ENCODE results near the gene TMED6. TPM values are rescaled to one million over a fixed set of nuclear protein-coding genes. Genes with fewer than 3 reads are reported as not detected.
A peak's percentile ranks its signal among the peaks of the same experiment; 100 is the strongest.
"Not testable (repeated sequence)": the region's sequence is repeated elsewhere in the genome, so short reads cannot be mapped to it uniquely, and the experiment has no call there.

The TMED6 gene
- total and polyA plus RNA-seq, 8 donors, result 1.8 to 60.1 (median 18.7) TPM; not detected in 1

- Histone ChIP-seq H3K27me3 (no peaks in the 10 kb centered on the region), H3K36me3 (peaks cover 27 to 65% (median 57%) of the 10 kb centered on the region in 4 donors), H3K4me3 (no peak overlapping the region), H3K9me3 (no peaks in the 10 kb centered on the region), H3K4me1 (no peaks in the 10 kb centered on the region), H3K27ac (no peak overlapping the region)
- WGBS, 5 donors, result 83 to 95% (median 94%) methylated on average over 4 of the region's 4 CpGs
- intact Hi-C loops (cut with DNase I; ENCODE audit: low total_unique reads), result no loop called here
- TF ChIP-seq CTCF (IDR thresholded peaks at IDR 0.05), result no peak
- no peak for TF ChIP-seq EP300 (IDR thresholded peaks at IDR 0.05)
- TF ChIP-seq POLR2A (IDR thresholded peaks at IDR 0.05), result no peak
- no peak for TF ChIP-seq POLR2AphosphoS5 (IDR thresholded peaks at IDR 0.05)
- DNase-seq, result no peak
Measured at GRCh38 chr16:69301861-69302260, 49.7 kb downstream of the TMED6 start.

GRCh38 chr16:69301187-69301586, 50.4 kb downstream of the TMED6 start:
- 69 to 94% (median 73%) methylated on average over 1 of the region's 1 CpG for WGBS, 5 donors
- Histone ChIP-seq H3K27ac (no peak overlapping the region), H3K4me1 (no peaks in the 10 kb centered on the region), H3K27me3 (no peaks in the 10 kb centered on the region), H3K36me3 (peaks cover 27 to 70% (median 59%) of the 10 kb centered on the region in 4 donors), H3K9me3 (no peaks in the 10 kb centered on the region), H3K4me3 (no peak overlapping the region)
- intact Hi-C loops (cut with DNase I; ENCODE audit: low total_unique reads), result no loop called here
- no peak for DNase-seq
- TF ChIP-seq CTCF (IDR thresholded peaks at IDR 0.05) (no peak), EP300 (IDR thresholded peaks at IDR 0.05) (no peak), POLR2A (IDR thresholded peaks at IDR 0.05) (no peak), POLR2AphosphoS5 (IDR thresholded peaks at IDR 0.05) (no peak)

- 97 to 100% (median 99%) methylated on average over 3 to 4 of the region's 4 CpGs for WGBS, 5 donors
- intact Hi-C loops (cut with DNase I; ENCODE audit: low total_unique reads), result no loop called here
- no peak overlapping the region for H3K4me3 ChIP-seq
- TF ChIP-seq EP300 (IDR thresholded peaks at IDR 0.05) (no peak), POLR2A (IDR thresholded peaks at IDR 0.05) (no peak), CTCF (IDR thresholded peaks at IDR 0.05) (no peak), POLR2AphosphoS5 (IDR thresholded peaks at IDR 0.05) (no peak)
- peak overlapping the region in 1 of 5 donors; percentile 42 for H3K27ac ChIP-seq
- H3K4me1 ChIP-seq, result no peaks in the 10 kb centered on the region
- H3K27me3 ChIP-seq, result no peaks in the 10 kb centered on the region
- no peaks in the 10 kb centered on the region for H3K9me3 ChIP-seq
- no peak for DNase-seq
- peaks cover 21 to 60% (median 51%) of the 10 kb centered on the region in 4 donors for H3K36me3 ChIP-seq
Measured at GRCh38 chr16:69298261-69298660, 53.3 kb downstream of the TMED6 start.

GRCh38 chr16:69296771-69297170, 54.8 kb downstream of the TMED6 start:
- peaks cover 21 to 53% (median 41%) of the 10 kb centered on the region in 4 donors for H3K36me3 ChIP-seq
- H3K27ac ChIP-seq; H3K4me3 ChIP-seq; H3K4me1 ChIP-seq; H3K9me3 ChIP-seq; DNase-seq; H3K27me3 ChIP-seq; intact Hi-C loops (cut with DNase I; ENCODE audit: low total_unique reads): not testable (repeated sequence)
- WGBS, 5 donors, result 95 to 98% (median 97%) methylated on average over 7 of the region's 7 CpGs

GRCh38 chr16:69294051-69294450, 57.5 kb downstream of the TMED6 start:
- no peaks in the 10 kb centered on the region for H3K27me3 ChIP-seq
- no peak for DNase-seq
- no peak overlapping the region for H3K4me3 ChIP-seq
- TF ChIP-seq CTCF (IDR thresholded peaks at IDR 0.05), result no peak
- TF ChIP-seq POLR2A (IDR thresholded peaks at IDR 0.05), result no peak
- TF ChIP-seq POLR2AphosphoS5 (IDR thresholded peaks at IDR 0.05), result no peak
- TF ChIP-seq EP300 (IDR thresholded peaks at IDR 0.05), result no peak
- no peaks in the 10 kb centered on the region for H3K9me3 ChIP-seq
- no peak overlapping the region for H3K27ac ChIP-seq
- peaks cover 0 to 38% (median 24%) of the 10 kb centered on the region in 4 donors for H3K36me3 ChIP-seq
- 79 to 100% (median 97%) methylated on average over 1 of the region's 1 CpG for WGBS, 5 donors
- no peaks in the 10 kb centered on the region for H3K4me1 ChIP-seq
- intact Hi-C loops (cut with DNase I; ENCODE audit: low total_unique reads), result no loop called here

All from stomach (tissue), 9 donors.